ENCODE measurements around the gene GADL1.

GRCh38 chr3:30708472-30708871, 186.0 kb downstream of the GADL1 start:
- TF ChIP-seq POLR2A (IDR thresholded peaks at IDR 0.05; ENCODE audit: low read length), result no peak
- TF ChIP-seq GATA1 (IDR thresholded peaks at IDR 0.05; ENCODE audit: low read depth, low read length), result no peak
